22Rv1 (cell line): ENCODE data around the gene PACS1.
"Not testable (repeated sequence)": the region's sequence is repeated elsewhere in the genome, so short reads cannot be mapped to it uniquely, and the experiment has no call there.

Source experiments
- H3K27ac ChIP-seq: fragments of 450-650 bp; 2 replicates; pipeline ENCODE4 v1.5.1; 2017
- ZFX ChIP-seq: fragments of 450-650 bp; IDR thresholded peaks from 2 replicates; pipeline ENCODE4 v1.6.1; 2017; ENCODE audit warnings: antibody characterized with exemption, borderline replicate concordance
- TF ChIP-seq, protein P1 (sequence below): fragments of 450-650 bp; IDR thresholded peaks from 2 replicates; pipeline ENCODE4 v1.5.1; 2017; ENCODE audit warnings: mild to moderate bottlenecking

Gene PACS1

DNA sequence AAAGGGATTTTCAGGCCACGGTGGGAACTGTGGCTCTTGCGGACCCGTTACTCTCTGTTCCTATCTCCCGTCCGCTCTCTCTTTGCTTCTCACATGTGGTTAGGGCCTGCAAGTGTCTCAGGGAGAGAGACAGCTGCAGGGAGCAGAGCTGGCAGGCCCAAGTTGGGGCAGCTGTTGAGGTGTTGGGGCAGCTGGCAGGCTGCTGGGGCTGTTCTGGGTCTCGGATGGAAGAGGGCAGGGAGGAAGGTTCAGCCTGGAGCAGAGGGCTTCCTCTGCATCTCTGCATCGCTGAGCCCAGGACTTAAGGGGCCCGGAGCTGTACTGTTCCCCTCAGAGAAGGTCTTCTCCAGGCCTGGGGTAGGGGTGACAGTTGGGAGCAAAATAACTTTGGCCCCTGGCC is 205.3 kb downstream of the PACS1 start:
- TF ChIP-seq ZFX: no peak
- TF ChIP-seq, protein P1, sequence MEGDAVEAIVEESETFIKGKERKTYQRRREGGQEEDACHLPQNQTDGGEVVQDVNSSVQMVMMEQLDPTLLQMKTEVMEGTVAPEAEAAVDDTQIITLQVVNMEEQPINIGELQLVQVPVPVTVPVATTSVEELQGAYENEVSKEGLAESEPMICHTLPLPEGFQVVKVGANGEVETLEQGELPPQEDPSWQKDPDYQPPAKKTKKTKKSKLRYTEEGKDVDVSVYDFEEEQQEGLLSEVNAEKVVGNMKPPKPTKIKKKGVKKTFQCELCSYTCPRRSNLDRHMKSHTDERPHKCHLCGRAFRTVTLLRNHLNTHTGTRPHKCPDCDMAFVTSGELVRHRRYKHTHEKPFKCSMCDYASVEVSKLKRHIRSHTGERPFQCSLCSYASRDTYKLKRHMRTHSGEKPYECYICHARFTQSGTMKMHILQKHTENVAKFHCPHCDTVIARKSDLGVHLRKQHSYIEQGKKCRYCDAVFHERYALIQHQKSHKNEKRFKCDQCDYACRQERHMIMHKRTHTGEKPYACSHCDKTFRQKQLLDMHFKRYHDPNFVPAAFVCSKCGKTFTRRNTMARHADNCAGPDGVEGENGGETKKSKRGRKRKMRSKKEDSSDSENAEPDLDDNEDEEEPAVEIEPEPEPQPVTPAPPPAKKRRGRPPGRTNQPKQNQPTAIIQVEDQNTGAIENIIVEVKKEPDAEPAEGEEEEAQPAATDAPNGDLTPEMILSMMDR: no peak
- H3K27ac ChIP-seq: peak overlapping the region; percentile 27; the same call in 1 of the 2 replicates

DNA sequence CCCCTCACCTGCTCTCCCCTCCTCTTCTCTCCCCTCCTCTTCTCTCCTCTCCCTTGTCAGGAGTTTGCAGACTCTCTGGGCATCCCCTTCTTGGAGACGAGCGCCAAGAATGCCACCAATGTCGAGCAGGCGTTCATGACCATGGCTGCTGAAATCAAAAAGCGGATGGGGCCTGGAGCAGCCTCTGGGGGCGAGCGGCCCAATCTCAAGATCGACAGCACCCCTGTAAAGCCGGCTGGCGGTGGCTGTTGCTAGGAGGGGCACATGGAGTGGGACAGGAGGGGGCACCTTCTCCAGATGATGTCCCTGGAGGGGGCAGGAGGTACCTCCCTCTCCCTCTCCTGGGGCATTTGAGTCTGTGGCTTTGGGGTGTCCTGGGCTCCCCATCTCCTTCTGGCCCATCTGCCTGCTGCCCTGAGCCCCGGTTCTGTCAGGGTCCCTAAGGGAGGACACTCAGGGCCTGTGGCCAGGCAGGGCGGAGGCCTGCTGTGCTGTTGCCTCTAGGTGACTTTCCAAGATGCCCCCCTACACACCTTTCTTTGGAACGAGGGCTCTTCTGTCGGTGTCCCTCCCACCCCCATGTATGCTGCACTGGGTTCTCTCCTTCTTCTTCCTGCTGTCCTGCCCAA is 206.0 kb downstream of the PACS1 start:
- TF ChIP-seq ZFX: no peak
- TF ChIP-seq, protein P1: no peak
- H3K27ac ChIP-seq: no peak overlapping the region

DNA sequence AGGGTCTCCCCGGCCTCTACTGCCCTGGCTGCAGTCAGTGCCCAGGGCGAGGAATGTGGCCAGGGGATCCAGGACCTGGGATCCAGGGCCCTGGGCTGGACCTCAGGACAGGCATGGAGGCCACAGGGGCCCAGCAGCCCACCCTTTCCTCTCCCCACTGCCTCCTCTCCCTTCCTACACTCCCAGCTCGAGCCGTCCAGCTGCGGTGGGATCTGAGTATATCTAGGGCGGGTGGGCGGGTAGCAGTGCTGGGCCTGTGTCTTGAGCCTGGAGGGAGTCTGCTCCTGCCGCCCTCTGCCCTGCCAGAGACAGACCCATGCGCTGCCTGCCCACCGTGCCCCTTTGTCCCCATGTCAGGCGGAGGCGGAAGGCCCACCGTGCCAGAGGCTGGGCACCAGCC is 206.5 kb downstream of the PACS1 start:
- H3K27ac ChIP-seq: not testable (repeated sequence)

DNA sequence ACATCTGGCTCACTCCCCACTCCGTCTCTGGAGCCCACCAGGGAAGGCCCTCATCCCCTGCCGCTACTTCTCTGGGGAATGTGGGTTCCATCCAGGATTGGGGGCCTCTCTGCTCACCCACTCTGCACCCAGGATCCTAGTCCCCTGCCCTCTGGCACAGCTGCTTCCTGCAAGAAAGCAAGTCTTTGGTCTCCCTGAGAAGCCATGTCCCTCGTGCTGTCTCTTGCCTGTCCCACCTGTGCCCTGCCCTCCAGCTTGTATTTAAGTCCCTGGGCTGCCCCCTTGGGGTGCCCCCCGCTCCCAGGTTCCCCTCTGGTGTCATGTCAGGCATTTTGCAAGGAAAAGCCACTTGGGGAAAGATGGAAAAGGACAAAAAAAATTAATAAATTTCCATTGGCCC is 207.0 kb downstream of the PACS1 start:
- H3K27ac ChIP-seq: peak overlapping the region; percentile 77

DNA sequence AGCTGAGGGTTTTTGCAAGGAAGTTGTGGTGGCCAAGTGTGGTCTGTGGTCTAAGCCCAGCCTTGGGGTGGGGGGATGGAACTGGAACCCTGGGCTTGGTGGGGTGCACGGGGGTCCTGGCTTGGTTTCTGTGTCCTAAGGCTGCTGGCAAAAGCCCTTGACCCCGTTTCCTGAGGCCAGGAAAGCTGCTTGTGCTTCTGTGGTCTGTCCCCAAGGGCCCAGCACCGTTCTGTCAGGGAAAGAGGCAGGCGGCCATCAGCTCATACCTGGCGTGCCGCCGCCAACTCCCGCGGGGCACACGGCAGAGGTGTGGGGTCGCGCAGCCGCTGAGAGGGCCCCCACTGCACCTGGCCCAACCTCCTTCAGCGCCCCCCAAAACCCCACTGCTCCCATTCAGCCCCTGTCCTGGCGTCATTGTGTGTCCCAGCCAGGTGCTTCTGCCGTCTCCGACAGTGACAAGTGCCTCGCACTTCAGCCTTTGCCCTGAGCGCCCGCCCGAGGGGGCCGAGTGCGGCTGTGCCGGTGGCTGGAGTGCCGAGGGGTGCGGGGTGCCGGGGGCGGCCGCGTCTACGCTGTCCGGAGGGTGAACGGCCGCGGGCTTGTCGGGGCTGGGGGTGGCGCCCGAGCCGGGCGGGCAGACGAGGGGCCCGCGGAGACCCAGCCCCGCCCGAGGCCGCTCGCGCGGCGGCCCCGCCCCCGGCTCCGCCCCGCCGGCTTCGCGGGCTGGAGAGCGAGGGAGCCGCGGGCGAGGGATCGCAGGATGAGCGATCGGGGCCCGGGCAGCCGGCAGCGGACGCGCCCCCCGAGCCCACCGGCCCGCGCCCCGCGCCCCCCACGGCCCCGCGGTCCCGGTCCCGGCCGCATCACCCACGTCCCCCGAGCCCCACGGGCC is 207.6 kb downstream of the PACS1 start, which contains the start of gene CNIH2:
TSS of gene CNIH2 (plus strand) at position 705 of the 892 bp plus-strand sequence. CDS start 282 bp downstream, outside the sequence.
- peak within 1 kb of the TSS; percentile 77 for H3K27ac ChIP-seq
- TF ChIP-seq ZFX: no peak
- TF ChIP-seq, protein P1: no peak

DNA sequence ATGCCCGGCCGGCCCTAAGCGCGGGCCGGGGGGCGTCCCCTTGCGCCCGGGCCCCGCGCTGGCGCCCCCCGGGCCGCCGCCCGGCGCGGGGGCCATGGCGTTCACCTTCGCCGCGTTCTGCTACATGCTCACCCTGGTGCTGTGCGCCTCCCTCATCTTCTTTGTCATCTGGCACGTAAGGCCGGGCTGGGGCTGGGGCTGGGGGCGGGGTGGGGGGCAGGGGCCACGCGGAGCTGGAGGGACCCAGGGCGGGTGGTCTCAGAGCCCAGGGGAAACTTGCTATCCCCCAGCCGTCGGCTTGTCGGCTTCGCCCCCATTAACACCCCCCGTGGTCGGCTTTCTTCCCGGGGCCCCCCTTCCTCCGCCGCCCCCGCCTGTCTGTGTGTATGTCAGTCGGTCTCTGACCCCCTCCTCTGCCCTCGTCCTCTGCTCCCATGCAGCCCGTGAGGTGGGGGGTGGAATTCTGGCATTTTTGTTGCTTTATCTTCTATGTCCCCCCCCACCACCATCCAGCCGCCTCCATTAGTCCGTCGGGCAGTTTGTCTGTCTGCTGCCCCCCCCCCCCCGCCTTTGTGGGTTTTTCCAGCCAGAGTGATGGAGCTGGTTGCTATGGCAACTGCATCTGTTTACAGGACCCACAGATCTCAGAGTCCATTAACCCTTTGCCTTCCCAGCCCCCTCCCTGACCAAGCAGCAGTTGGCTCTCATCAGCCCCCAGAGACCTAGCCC is 208.5 kb downstream of the PACS1 start:
- peak overlapping the region; percentile 77 for H3K27ac ChIP-seq
- TF ChIP-seq ZFX: no peak
- TF ChIP-seq, protein P1: no peak

DNA sequence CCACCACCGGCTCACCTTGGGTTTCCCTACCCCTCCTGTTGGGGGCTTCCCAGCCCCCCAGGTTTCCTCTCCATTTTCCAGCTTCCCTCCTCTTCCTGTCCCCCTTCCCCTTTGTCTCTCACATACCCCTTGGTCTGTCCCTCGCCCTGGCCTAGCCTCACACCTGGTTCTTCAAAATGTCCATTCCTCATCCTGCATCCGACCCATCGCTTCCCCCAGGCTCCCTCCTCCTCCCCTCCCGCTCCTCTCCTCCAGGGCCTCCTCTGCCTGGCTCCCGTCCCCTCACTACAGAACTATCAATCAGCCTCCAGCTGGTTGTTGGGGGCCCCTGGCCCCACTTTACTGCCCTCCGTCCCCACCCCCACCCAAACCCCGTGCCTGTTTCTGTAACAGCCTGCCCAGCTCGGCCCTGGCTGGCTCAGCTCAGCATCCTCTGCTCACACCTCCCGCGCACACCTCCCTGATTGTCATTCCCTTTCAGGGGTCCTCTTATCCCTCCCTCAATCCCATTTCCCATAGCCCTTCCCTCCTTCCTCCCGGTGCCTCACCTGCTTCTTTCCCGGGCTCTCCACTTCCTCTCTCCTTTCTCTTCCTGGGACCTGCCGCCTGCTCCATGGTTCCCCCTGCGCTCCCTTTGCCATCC is 209.1 kb downstream of the PACS1 start:
- 0 out of 2 replicates have a peak overlapping the region, but pooled peaks have one; percentile 77 for H3K27ac ChIP-seq
- TF ChIP-seq, protein P1: no peak
- no peak for TF ChIP-seq ZFX
